A204.1 (cell line): ENCODE data around the gene DHRS2.
"Not testable (repeated sequence)": the region's sequence is repeated elsewhere in the genome, so short reads cannot be mapped to it uniquely, and the experiment has no call there.

Experiments used
- FAIRE-seq: peaks from 2 replicates; lab custom pipeline; 2012; peaks lifted over from hg19 to GRCh38; lab: Jason Lieb, UNC

Gene DHRS2, protein sequence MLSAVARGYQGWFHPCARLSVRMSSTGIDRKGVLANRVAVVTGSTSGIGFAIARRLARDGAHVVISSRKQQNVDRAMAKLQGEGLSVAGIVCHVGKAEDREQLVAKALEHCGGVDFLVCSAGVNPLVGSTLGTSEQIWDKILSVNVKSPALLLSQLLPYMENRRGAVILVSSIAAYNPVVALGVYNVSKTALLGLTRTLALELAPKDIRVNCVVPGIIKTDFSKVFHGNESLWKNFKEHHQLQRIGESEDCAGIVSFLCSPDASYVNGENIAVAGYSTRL

DNA sequence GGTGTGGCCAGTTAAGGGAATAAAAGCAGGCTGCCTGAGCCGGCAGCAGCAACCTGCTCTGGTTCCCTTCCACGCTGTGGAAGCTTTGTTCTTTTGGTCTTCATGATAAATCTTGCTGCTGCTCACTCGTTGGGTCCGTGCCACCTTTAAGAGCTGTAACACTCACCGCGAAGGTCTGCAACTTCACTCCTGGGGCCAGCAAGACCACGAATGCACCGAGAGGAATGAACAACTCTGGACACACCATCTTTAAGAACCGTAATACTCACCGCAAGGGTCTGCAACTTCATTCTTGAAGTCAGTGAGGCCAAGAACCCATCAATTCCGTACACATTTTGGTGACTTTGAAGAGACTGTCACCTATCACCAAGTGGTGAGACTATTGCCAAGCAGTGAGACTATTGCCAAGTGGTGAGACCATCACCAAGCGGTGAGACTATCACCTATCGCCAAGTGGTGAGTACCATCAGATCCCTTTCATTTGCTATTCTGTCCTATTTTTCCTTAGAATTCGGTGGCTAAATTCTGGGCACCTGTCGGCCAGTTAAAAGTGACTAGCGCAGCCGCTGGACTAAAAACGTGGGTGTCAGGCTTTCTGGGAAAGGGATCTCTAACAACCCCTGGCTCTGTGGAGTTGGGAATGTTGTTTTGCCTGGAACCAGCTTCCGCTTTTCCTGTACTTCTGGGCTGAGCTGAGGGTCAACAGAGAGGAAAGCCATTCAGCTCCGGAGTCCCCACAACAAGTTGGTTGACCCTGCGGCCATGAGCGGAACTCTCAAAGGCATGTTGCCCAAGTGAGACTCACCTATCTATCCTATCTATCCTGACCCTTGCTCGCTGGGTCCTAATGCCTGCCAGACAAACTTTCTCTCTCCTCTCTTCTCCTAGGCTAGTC, at the start of gene DHRS2:
Gene DHRS2, plus strand, starts transcription at position 48 of the 895 bp plus-strand sequence. CDS start 2,501 bp downstream, outside the sequence.
- FAIRE-seq: no peak

DNA sequence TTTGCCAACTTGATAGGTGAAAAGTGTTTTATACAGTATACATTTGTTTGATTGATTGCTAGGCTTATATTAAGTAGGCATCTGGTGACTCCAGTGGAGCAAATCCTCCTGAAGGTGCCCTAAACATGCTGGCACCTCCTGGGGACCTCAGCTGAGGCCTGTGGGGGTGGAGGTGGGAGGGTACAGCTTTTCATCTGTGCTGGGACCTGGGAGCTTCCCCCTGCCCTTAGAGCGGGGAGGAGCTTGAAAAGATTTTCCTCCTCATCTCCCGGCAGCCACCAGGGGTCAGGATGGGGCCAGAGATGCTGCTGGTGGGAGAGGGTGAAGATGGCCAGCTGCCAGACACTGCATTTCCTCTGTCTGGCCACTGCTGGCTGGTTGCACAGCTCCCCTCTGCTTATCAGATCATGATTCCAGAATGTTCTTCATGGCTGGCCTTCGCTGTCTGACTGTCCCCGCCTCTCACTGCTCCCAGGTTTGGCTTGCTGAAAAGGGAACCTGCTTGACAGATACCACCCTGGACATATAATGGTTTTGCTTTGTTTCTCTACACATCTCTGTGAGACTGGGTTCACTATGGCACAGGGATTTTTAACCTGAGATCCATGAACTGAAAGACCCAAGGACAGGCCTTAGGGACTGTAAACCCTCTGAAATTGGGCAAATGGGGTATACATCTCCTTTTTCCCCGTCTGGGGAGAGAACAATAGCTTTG, 47.1 kb upstream of the DHRS2 start:
- FAIRE-seq: no peak

DNA sequence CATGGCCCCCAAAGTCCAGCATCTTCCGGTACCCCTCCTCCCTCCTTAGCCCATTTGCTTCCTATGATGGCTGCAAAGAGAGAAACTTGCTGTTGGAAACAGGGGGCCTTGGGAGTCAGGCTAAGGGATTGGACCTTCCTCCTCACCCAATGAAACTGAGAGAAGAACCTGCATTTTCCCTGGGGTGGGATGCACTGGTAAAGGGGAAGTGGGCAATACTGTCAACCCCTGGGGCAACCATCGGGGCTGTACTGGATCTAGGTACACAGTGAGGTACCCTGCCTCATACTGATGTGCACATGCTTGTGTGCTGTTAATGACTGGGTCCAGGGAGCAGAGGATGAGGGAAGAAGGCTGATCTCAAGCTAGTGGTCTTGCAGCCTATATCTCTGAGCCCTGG, 46.6 kb upstream of the DHRS2 start:
- no peak for FAIRE-seq

DNA sequence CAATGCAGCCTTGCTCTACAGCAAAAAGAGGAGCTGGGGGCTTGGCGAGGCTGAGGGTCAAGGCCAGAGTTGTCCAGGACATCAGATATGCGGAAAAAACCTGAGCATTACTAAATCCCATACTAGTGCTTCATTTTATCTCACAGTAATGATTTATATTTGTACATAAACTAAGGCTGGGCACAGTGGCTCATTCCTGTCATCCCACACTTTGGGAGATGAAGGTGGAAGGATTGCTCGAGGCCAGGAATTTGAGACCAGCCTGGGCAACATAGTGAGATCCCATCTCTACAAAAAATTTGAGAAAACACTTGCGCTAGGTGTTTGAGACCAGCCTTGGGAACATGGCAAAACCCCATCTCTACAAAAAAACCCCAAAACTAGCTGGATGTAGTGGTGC, 46.0 kb upstream of the DHRS2 start:
- FAIRE-seq: no peak

DNA sequence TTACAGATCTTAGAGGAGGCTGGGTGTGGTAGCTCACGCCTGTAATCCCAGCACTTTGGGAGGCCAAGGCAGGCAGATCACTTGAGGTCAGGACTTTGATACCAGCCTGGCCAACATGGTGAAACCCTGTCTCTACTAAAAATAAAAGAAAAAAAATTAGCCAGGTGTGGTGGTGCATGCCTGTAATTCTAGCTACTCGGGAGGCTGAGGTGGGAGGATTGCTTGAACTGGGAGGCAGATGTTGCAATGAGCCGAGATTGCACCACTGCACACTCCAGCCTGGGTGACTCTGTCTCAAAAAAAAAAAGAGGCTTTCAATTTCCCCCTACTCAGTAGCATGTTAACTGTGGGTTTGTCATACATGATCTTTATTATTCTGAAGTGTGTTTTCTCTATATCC, 42.0 kb upstream of the DHRS2 start:
- not testable (repeated sequence) for FAIRE-seq

DNA sequence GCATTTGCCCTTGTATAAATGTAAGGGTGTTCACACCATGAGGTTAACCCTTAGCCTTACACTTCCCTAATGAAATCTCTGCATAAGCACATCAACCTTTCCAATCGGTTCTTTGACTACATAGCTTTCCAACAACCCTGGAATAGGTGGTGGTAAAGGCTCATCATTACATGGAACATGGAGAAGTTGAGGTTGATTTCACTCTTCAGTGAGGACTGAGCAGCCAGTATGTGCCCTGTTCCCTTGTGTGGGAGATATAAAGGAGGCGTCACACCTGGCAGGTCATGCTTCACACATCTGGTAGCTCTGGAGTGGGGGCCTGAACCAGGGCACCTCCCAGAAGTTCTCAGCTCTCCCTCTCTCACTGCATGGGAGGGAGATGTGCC, 35.8 kb upstream of the DHRS2 start:
- no peak for FAIRE-seq

DNA sequence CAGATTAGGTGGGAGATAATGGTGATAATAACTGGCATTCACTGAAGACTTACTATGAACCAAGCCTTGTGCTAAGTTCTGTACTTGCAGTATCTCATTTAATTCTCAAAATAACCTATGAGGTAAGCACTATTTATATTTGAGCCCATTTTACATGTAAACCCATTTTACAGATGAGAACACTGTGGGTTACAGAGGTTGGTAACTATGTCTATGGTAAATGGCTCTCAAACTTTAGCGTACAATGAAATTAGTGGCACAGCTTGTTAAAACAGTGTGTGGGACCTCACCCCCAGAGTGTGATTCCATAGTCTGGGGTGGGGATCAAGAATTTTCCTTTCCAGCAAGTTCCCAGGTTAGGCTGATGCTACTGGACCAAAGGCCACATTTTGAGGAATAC, 35.4 kb upstream of the DHRS2 start:
- FAIRE-seq: no peak

DNA sequence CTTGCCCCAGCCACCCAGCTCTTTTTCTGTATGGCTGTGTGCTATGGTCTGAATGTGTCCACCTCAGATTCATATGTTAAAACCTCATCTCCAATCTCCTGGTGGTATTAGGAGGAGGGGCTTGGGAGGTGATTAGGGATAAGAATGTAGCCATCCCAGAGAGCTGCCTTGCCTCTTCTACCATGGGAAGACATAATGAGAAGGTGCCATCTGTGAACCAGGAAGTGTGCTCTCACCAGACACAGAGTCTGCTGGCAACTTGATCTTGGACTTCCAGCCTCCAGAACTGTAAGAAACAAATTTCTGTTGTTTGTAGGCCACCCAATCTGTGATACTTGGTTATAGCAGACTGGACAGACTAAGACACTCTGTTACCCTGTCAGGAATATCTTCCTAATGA, 34.7 kb upstream of the DHRS2 start:
- FAIRE-seq: no peak

DNA sequence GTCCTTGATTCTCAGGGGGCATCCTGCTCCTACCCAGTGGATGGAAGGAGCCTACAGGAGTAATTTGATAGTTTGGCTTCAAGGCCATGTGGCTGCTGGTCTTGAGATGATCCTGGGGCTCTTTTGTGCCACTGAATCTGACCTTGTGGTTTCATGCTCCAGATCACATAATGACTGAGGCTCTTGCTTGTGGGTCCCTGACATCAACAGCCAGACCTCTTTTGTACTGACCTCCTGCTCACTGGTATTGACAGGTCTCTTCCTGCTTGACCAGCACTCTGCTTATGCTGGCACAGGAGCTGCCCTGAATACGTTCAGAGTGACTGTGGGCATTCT, 34.4 kb upstream of the DHRS2 start:
- FAIRE-seq: no peak

DNA sequence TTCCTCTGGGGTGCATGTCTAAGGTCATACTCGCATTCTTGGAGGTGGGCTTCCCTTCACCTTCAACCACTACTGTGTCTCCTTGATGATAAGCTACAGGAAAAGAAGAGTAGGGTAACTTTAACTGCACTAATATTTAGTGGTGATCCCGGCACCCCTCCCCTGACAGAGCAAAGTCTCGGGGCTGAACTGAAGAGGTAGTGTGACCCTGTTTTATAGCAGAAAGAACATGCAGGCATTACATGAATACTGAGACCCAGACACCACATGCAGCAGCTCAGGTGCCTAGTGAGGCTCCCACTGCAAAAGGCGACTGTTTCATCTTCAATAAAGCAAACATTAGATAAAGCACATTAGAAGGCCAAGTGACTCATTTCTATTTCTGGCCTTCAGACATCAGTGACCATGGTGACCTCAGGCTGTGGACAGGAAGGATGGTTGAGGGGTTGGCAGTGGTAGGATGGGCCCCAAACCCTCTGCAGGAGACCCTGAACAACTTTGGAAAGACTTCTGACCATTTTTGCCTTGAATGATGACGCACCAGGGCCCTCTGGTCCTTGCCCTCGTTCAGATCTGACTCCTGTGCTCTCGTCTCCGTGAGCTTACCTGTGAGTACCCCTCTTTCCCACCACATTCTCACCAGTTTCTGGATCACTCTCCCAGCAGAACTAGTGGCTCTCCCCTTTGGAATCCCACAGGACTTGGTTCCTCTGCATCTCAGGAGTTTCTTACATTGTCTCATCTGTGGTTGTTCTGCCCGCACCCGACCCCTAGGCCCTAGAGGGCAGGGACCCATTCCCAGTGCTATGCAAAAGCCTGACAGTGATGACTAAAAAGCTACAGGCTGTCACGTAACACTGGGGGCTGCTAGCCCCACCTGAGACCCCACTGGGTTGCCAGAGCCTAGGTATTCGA, 33.7 kb upstream of the DHRS2 start:
- FAIRE-seq: no peak

DNA sequence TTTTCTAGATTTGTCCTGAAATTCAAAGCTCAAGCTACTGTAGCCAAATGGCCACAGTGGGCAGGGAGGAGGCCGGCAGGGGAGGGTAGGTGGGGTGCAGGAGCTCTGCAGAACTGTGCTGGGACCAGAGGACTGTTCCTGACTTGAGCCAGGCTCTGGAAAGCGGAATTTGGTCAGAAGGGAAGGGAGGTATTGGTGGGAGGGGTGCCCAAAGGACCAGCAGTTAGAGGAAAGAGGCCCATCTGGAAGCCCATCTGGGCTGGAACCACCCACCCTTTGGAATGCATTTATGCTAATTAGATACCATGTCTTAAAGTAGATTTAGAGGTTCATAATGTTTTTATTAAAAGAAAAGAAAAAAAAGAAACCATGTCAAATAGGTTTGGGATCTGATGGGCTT, 33.1 kb upstream of the DHRS2 start:
- no peak for FAIRE-seq

DNA sequence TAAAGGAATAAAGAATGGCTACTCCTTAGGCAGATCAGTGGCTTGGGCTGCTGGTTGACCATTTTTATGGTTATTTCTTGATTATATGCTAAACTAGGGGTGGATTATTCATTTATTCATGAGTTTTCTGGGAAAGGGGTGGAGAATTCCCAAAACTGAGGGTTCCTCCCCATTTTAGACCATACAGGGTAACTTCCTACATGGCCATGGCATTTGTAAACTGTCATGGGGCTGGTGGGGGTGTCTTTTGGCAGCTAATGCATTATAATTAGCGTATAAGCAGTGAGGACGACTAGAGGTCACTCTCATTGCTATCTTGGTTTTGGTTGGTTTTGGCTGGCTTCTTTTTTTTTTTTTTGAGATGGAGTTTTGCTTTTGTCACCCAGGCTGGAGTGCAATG, 32.0 kb upstream of the DHRS2 start:
- no peak for FAIRE-seq

DNA sequence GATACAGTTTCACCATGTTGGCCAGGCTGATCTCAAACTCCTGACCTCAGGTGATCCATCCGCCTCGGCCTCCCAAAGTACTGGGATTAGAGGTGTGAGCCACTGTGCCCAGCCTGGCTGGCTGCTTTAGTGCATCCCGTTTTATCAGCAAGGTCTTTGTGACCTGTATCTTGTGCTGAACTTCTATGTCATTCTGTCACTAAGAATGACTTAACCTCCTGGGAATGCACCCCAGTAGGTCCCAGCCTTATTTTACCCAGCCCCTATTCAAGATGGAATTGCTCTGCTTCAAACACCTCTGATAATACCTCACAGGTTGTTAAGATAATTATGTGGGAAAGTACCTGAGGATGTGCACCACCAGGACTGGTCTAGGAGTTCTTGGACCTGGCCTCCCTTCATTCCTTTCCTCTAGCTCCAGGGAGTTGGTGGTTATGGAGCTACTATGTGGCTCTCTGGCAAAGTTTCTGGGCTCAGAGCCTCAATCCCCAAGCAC, 31.4 kb upstream of the DHRS2 start:
- no peak for FAIRE-seq

DNA sequence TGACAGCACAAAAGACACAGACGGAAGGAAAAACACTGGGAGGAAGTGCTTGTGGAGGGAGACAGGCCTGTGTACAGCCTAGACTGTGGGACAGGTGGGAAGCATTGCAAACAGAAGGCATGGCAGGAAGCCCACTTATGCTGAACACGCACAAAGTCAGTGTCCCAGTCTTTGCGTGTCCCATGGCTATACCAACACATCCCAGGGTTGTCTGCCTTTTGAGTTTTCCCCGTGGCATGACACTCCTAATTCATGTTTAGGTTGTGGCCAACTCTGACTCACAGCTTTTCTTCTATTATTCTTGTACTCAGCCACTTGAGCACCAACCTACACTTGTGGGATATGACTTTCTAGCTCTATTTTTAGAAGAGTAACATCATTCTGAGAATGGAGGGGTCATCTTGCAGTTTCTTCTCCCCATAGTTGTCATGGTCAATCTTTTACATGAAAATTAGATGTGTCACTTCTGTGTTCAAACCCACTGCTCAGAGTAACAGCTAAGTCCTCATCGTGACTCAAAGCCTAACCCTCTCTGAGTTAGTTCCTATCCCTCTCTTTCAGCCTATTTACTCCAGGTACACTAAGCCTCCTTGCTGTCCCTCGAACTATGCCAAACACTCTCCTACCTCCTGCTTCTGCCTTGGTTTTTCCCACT, 30.1 kb upstream of the DHRS2 start:
- no peak for FAIRE-seq

DNA sequence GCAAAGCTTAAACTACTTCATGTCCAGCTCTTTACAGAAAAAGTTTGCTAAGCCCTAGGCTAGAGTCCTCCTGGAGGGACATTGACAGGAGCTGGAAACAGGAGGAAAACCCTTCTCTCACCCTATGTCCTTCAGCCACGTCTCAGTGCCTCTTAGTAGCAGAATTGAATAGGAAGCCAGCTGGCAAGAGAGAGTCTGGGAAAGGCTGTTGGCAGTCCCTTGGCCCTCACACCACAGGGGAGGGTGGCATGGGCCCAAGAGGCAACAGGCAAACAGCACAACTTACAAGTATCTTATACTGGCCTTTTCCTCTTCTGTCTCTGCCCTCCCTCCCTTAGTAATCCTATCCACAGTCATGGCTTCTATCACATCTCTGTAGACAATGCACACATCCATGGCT, 27.7 kb upstream of the DHRS2 start:
- FAIRE-seq: no peak

DNA sequence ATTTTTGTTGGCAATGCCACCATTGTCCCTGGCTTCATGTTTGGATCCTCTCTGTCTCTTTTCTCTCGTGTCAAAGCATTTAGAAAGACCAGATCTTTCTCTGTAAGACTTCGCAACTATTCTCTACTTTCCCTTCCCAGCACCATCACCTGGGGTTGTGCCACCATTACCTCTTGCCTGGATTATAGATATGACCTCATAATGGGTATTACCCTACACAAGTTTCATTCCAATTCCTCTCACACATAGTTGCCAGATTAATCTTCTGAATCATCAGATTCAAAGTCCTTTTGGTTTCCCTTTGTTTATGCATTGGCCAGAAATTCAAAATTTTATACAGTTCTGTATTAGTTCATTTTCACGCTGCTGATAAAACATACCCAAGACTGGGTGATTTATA, 27.2 kb upstream of the DHRS2 start:
- no peak for FAIRE-seq

DNA sequence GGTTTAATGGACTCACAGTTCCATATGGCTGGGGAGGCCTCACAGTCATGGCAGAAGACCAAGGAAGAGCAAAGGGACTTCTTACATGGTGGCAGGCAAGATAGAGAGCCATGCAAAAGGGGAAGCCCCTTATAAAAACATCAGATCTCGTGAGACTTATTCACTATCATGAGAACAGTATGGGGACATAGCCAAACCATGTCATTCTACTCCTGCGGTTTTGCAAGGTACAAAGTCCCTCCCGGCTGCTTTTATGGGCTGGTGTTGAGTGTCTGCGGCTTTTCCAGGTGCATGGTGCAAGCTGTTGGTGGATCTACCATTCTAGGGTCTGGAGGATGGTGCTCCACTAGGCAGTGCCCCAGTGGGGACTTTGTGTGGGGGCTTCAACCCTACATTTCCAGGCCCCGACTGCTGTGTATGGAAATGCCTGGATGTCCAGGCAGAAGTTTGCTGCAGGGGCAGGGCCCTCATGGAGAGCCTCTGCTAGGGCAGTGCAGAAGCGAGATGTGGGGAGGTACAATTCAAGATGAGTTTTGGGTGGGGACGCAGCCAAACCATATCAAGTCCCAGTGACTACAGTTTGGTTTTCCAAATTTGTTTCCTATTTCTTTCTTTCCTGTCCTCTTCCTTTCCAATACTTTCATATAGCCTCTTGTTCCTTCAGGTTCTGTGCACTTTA, 26.6 kb upstream of the DHRS2 start:
- FAIRE-seq: not testable (repeated sequence)

DNA sequence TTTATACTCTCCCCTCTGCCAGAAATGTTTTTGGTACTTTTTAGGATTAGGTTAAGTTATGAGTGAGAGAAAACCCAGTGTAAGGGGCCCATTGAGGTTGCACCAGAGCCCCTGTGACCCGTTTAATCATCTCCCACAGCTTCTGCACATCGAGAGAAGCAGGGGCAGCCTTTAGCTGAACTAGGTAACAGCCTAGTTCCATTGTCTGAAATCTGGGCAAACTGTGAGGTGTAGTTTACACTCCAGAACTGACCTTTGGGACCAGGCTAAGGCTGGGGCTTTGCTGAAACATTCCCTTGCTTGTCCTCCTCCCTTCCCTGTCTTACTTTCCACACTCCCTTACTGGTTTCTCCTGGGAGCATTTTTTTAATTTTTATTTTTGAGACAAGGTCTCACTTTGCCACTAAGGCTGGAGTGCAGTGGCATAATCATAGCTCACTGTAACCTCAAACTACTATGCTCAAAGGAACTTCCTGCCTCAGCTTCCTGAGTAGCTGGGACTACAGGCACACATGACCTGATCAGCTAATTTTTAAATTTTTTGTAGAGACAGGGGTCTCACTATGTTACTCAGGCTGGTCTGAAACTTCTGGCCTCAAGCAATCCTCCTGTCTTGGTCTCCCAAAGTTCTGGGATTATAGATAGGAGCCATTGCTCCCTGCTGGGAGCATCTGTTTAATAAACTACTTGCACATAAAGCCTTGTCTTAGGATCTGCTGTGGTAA, 25.9 kb upstream of the DHRS2 start:
- no peak for FAIRE-seq

DNA sequence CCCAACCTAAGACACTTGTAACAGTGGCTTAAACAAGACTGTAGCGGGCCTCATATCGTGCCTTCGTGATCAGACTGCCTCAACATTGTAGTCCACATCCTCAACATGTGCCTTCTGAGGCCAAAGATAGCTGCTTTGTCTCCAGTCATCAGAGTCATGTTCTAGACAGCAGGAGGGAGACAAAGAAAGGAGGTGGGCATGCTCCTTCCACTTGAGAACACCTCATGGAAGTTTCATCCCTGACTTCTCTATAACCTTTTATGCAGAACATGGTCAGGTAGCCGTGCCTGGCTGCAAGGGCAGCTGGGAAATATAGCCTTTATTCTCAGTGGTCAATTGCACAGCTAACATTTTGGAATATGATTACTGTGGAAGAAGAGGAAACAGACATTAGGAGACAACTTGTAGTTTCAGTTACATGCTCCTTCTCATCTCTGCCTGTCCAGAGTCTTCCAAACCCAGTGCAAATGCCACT, 25.3 kb upstream of the DHRS2 start:
- no peak for FAIRE-seq

DNA sequence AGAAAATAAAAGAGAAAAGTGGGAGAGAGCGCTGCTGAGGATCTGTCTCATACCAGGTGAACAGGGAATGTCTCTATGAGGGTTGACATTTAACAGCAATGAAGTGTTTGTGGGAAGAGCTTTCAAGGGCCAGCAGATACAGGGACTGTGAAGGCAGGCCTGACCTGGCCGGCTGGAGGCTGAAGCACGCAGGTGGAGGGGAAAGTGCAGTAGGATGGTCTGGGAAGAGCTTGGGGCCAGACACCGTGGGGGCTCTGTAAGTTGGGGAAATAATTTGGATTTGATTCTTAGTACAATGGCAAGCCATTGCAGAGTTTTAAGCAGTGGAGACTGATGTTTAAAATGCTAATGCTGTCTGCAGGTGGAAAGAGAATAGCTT, 23.8 kb upstream of the DHRS2 start:
- no peak for FAIRE-seq
